ENCODE results near the gene GATB.

DNA sequence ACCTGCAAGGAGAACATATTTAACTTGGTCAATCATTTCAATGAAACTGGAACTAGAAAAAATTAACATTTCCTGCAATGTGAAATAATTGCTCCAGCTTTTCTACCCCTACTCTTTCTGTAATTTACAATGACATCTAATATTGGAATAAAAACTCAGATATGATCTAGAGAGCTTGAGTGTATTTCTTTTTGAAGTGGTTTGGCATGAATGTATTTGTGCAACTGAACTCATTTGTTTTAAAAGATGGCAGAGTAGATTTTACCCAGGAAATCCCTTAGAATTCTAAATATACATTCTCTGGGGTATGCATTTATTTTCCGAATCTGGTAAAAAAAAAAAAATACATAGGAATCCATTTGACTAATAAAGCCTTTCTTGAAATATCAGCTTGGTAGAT is 21.5 kb upstream of the GATB start:
- TF ChIP-seq TAF1 (IDR thresholded peaks at IDR 0.05; ENCODE audit: low read depth, low read length) (no peak), POLR2A (IDR thresholded peaks at IDR 0.05; ENCODE audit: low read depth, low read length) (no peak), POLR2AphosphoS5 (IDR thresholded peaks at IDR 0.05; ENCODE audit: low read depth, low read length) (no peak), SPI1 (IDR thresholded peaks at IDR 0.05; ENCODE audit: low read depth, low read length) (no peak), PAX5 (IDR thresholded peaks at IDR 0.05; ENCODE audit: insufficient read depth, low read length, severe bottlenecking) (no peak), POU2F2 (IDR thresholded peaks at IDR 0.05; ENCODE audit: low read depth, low read length) (no peak)
